CD8-positive, alpha-beta memory T cell (primary cell): ENCODE results near the gene RAB6B. TPM values are rescaled to one million over a fixed set of nuclear protein-coding genes. Genes with fewer than 3 reads are reported as not detected.

ENCODE experiments used
- CTCF ChIA-PET: fragments of 350-600 bp; sonication (Branson Sonifier 250); formaldehyde crosslinking; loops from one replicate; lab custom pipeline; 2021; ENCODE audit warnings: antibody characterized with exemption; lab: Charles Lee
- POLR2A ChIA-PET: fragments of 350-600 bp; sonication (Branson Sonifier 250); formaldehyde crosslinking; loops from one replicate; lab custom pipeline; 2021; ENCODE audit warnings: antibody characterized with exemption; lab: Charles Lee
- DNase-seq, 5 donors: peaks; one replicate each; pipeline versions ENCODE4 v3.0.0 to v3.0.0-alpha.2; 2020 to 2022; ENCODE audit warnings: mixed read lengths in 1 of 5
- H3K27ac ChIP-seq: one replicate; pipeline ENCODE4 v1.7.0; 2013; ENCODE audit warnings: low read depth, mild to moderate bottlenecking, low read length, moderate library complexity
- H3K27me3 ChIP-seq: 2 replicates; pipeline ENCODE4 v1.7.0; 2013; ENCODE audit warnings: low read length, mild to moderate bottlenecking; ENCODE audit not compliant: insufficient read depth, poor library complexity, severe bottlenecking
- H3K36me3 ChIP-seq: 2 replicates; pipeline ENCODE4 v1.7.0; 2013; ENCODE audit warnings: mild to moderate bottlenecking, low read length, moderate library complexity; ENCODE audit not compliant: insufficient read depth
- H3K4me1 ChIP-seq: 2 replicates; pipeline ENCODE4 v1.7.0; 2013; ENCODE audit warnings: mild to moderate bottlenecking, low read length, moderate library complexity; ENCODE audit not compliant: insufficient read depth
- H3K4me3 ChIP-seq: 2 replicates; pipeline ENCODE4 v1.7.0; 2013; ENCODE audit warnings: mild to moderate bottlenecking, low read length
- H3K9me3 ChIP-seq: 2 replicates; pipeline ENCODE4 v1.7.0; 2013; ENCODE audit warnings: mild to moderate bottlenecking, low read length
- H3K27ac Mint-ChIP-seq, 8 donors: one replicate each; pipeline ENCODE4 v1.8.0; 2020 to 2021; ENCODE audit warnings: mixed read lengths in 8 of 8, mild to moderate bottlenecking in 6 of 8, inconsistent platforms in 3 of 8, moderate library complexity in 3 of 8
- H3K27me3 Mint-ChIP-seq, 2 donors: one replicate each; pipeline ENCODE4 v1.8.0; 2020 to 2021; ENCODE audit warnings: mixed read lengths in 2 of 2, mild to moderate bottlenecking in 1 of 2, moderate library complexity in 1 of 2
- H3K36me3 Mint-ChIP-seq, 3 donors: one replicate each; pipeline ENCODE4 v1.8.0; 2020 to 2021; ENCODE audit warnings: mixed read lengths in 3 of 3, inconsistent platforms in 1 of 3, mild to moderate bottlenecking in 1 of 3
- H3K4me1 Mint-ChIP-seq, 3 donors: one replicate each; pipeline ENCODE4 v1.8.0; 2020 to 2021; ENCODE audit warnings: mixed read lengths in 3 of 3, inconsistent platforms in 1 of 3, mild to moderate bottlenecking in 1 of 3
- H3K4me3 Mint-ChIP-seq, 7 donors: one replicate each; pipeline ENCODE4 v1.8.0; 2020 to 2021; ENCODE audit warnings: mixed read lengths in 7 of 7, mild to moderate bottlenecking in 6 of 7, moderate library complexity in 4 of 7, inconsistent platforms in 2 of 7
- H3K9me3 Mint-ChIP-seq, 5 donors: one replicate each; pipeline ENCODE4 v1.8.0; 2020 to 2022; ENCODE audit warnings: mixed read lengths in 5 of 5, mild to moderate bottlenecking in 3 of 5, moderate library complexity in 2 of 5, inconsistent platforms in 1 of 5
- polyA plus RNA-seq: library from polyadenylated mRNA; unstranded; fragments of 300-500 nt; fragmentation: Illumina TruSeq; gene quantifications from one replicate; pipeline ENCODE4 v1.2.3, GENCODE V29; 2021
- total RNA-seq, 2 experiments: library from RNA; stranded (reverse); gene quantifications; one replicate each; pipeline ENCODE4 v1.2.3, GENCODE V29; 2021

The RAB6B gene
- total and polyA plus RNA-seq, 3 experiments from 2014 or later = 0.24 to 1.7 (median 0.73) TPM

DNA sequence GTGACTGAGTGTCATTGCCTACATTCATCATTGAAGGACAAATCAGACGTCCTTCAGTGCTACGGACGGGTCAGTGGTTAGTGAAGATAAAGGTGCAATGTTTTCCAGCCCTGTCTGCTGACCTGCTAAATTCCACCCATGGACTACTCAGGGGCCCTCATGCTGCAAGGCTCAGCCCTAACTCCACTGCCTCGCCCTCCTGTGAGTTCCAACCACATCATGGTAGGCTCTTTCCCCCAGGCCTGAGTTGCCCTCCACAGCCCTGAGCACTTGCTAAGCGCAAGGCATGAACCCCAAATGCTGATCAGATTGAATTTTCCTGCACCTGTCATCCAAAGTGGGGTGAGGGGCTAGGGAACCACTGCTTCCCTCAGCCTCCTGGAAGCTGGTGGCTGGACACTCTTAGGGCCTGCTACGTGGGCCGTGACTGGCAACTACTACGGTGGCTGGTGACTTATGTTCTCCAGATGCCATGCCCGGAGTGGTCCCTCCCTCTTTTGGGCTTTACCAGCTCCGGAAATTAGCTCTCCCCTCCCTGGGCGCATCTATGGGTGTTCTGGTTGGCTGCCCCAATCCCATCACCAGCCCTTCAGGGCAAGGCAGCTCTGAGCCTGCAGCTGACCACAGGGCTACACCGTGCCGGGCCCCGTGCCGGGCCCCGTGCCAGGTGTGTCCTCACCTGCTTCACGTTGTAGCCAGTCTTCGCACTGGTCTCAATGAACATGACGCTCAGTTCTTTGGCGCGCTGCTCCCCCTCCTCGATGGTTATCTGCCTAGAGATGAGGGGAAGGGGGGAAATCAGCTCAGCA lies 58.0 kb downstream of the RAB6B start:
- POLR2A ChIA-PET = no interaction called here
- Histone ChIP-seq H3K9me3 (no peaks in the 10 kb centered on the region), H3K4me1 (no peaks in the 10 kb centered on the region), H3K4me3 (no peak overlapping the region), H3K27ac (no peak overlapping the region), H3K27me3 (no peaks in the 10 kb centered on the region), H3K36me3 (no peaks in the 10 kb centered on the region)
- CTCF ChIA-PET = no interaction called here
- Mint-ChIP-seq H3K4me3 (no peak overlapping the region), H3K27ac (no peak overlapping the region), H3K36me3 (no peaks in the 10 kb centered on the region), H3K27me3 (peaks cover 7 to 8% of the 10 kb centered on the region in 2 donors), H3K4me1 (no peaks in the 10 kb centered on the region), H3K9me3 (peaks cover 0 to 1% (median 0%) of the 10 kb centered on the region in 5 donors)
- DNase-seq = no peak

DNA sequence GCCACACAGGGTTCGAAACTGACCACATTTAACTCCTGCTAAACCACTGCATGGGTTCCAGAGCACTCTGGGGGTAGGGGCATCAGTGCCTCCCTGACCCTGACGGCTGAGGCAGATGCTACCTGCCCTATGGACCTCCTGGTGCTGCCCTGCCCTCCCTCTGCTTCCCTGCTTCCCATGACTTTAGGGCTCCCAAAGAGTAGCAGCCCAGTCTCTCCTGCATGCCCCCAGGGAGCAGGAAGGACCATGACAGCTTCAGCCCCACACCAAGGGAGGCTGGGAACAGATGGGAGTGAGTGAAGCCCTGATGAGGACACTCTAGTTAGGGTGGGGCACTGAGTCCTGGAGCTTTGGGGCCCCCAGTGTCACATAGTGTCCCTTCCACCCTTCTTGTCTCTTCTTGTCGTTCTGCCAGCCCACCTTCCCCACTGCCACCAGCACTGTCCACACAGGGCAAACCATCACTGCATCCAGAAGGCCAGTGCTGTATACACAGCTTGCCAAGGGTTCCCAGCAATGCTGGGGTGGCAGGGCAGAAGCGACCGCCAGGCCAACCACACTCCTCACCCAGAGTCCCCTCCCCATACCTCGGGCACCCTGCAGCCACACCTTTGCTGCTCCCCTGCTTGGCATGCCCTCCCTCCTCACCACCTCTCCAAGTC lies 59.1 kb downstream of the RAB6B start:
- H3K36me3 ChIP-seq = no peaks in the 10 kb centered on the region
- POLR2A ChIA-PET = no interaction called here
- Mint-ChIP-seq H3K9me3 (peaks cover 0 to 1% (median 0%) of the 10 kb centered on the region in 5 donors), H3K27me3 (peaks cover 7 to 9% of the 10 kb centered on the region in 2 donors), H3K4me3 (no peak overlapping the region), H3K36me3 (no peaks in the 10 kb centered on the region), H3K27ac (no peak overlapping the region), H3K4me1 (no peaks in the 10 kb centered on the region)
- no peak for DNase-seq
- no peaks in the 10 kb centered on the region for H3K9me3 ChIP-seq
- H3K27ac ChIP-seq = no peak overlapping the region
- no peaks in the 10 kb centered on the region for H3K27me3 ChIP-seq
- no peaks in the 10 kb centered on the region for H3K4me1 ChIP-seq
- CTCF ChIA-PET = no interaction called here
- no peak overlapping the region for H3K4me3 ChIP-seq

DNA sequence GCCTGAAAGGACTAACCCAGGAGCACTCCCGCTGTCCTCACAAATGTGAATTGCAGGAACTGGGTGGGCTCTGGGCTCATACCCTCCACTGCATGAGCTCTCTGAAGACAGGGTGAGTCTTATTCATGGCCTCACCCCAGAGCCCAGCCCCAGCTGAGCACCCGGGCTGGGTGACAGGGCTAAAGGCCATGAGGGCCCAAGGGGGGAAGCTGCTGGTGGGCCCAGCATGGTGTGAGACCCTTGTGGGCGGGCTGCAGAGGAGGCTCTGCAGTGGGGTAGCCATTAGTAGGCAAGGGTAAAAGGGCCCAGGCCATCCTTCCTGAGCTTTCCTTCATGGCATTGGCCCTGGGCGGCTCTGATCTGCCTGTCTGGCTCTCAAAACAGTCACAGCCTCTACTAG lies 59.7 kb downstream of the RAB6B start:
- Histone ChIP-seq H3K4me3 (no peak overlapping the region), H3K27me3 (no peaks in the 10 kb centered on the region), H3K36me3 (no peaks in the 10 kb centered on the region), H3K9me3 (no peaks in the 10 kb centered on the region), H3K27ac (no peak overlapping the region), H3K4me1 (no peaks in the 10 kb centered on the region)
- Mint-ChIP-seq H3K9me3 (peaks cover 0 to 1% (median 0%) of the 10 kb centered on the region in 5 donors), H3K4me3 (no peak overlapping the region), H3K27ac (no peak overlapping the region), H3K4me1 (no peaks in the 10 kb centered on the region), H3K36me3 (no peaks in the 10 kb centered on the region), H3K27me3 (peaks cover 7 to 9% of the 10 kb centered on the region in 2 donors)
- no peak for DNase-seq
- POLR2A ChIA-PET = no interaction called here
- CTCF ChIA-PET = no interaction called here

DNA sequence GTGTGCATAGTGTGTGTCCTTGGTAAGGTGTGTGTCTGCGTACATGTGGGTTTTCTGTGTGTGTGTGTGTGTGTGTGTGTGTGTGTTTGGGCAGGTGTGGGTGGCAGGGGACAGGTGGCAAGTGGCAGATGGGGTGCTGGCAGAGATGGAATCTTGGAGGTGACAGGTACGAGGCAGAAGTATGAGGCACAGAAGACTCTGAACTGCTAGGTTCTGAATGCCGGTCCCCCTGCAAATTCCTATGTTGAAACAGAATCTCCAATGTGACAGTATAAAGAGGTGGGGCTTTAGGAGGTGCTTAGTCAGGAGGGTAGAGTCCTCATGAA lies 60.3 kb downstream of the RAB6B start:
- Mint-ChIP-seq H3K27ac (peak overlapping the region in 2 of 8 donors; percentile 25 to 43), H3K4me1 (no peaks in the 10 kb centered on the region), H3K36me3 (no peaks in the 10 kb centered on the region), H3K9me3 (peaks cover 0 to 1% (median 0%) of the 10 kb centered on the region in 5 donors), H3K27me3 (peaks cover 7 to 9% of the 10 kb centered on the region in 2 donors), H3K4me3 (no peak overlapping the region)
- H3K27ac ChIP-seq = no peak overlapping the region
- H3K9me3 ChIP-seq = no peaks in the 10 kb centered on the region
- DNase-seq = no peak
- no peaks in the 10 kb centered on the region for H3K27me3 ChIP-seq
- no peaks in the 10 kb centered on the region for H3K4me1 ChIP-seq
- H3K4me3 ChIP-seq = no peak overlapping the region
- no peaks in the 10 kb centered on the region for H3K36me3 ChIP-seq
- ChIA-PET POLR2A (no interaction called here), CTCF (no interaction called here)

DNA sequence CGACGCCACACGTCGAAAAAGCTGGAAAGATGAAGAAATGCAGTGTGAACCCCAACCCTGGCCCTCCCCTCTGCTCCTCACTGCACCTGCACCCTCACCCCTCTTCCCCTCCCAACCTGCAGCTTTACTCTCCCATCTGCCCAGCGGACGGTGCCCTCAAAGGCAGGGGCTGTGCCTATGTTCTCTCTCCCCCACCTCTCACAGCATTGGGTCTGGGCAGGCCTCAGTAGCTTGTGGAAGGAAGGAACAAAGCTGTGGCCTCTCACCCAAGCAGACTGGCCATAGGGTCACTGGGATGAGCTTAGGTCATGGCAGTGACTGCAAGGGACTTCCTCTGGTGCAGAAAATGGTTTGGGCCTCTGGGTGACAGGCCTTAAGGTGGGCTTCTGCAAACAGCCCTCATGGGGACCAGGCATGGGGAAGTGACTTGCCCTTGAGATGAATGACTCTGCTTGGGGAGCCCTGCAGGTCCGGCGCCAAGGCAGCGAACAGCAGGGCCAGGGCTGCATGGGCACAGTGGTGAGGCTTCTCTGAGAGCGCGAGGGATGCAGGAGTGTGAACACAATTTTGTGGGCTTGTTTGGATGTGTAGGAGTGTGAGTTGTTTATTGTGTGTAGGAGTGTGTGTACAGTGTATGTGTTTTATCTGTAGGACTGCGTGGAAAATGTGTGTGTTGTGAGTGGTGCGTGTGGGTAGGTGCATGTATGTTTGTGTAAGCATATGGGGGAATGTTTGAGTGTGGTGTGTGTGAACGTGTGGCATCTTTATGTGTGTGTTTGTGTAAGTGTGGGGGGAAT lies 60.9 kb downstream of the RAB6B start:
- H3K36me3 ChIP-seq = no peaks in the 10 kb centered on the region
- Mint-ChIP-seq H3K4me1 (no peaks in the 10 kb centered on the region), H3K27ac (peak overlapping the region in 2 of 8 donors; percentile 25 to 43), H3K4me3 (no peak overlapping the region), H3K36me3 (no peaks in the 10 kb centered on the region), H3K27me3 (peaks cover 7% of the 10 kb centered on the region in 2 donors), H3K9me3 (peaks cover 0 to 1% (median 0%) of the 10 kb centered on the region in 5 donors)
- no peak overlapping the region for H3K27ac ChIP-seq
- ChIA-PET CTCF (no interaction called here), POLR2A (no interaction called here)
- no peaks in the 10 kb centered on the region for H3K4me1 ChIP-seq
- H3K27me3 ChIP-seq = no peaks in the 10 kb centered on the region
- H3K4me3 ChIP-seq = no peak overlapping the region
- no peak for DNase-seq
- no peaks in the 10 kb centered on the region for H3K9me3 ChIP-seq

DNA sequence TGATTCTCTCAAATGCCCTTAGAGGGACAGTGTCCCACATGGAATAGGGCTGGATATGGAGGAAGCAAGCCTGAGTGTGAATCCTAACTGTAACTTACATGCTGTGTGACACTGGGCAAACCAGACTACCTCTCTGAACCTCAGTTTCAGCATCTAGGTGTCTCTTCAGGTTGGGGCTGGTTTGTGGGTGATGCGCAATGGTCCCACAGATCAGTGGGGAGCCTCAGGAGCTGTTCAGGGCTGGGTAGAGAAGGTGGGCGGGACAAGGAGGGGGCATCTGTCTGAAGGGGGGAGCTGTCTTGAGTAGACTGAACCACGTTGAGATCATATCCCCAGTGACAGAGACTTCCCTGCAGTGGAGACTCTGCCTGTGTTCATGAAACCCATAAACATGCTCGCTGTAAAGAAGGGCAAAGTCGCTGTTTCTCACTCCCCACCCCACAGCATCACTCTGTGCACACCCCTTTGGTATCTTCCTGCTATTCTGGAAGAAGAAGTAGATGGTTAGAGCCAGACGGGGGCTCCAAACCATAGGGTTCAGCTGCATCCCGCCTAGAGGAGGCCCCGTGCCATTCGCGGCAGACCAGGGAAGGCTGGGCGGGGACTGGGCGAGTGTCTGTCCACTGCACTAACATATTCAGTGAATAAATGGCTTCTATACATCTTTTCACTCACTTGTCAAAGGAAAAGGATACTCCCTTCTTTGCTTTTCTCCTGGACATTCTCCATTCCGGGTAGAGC lies 61.6 kb downstream of the RAB6B start:
- no peaks in the 10 kb centered on the region for H3K36me3 Mint-ChIP-seq
- POLR2A ChIA-PET = no interaction called here
- H3K9me3 Mint-ChIP-seq = no peaks in the 10 kb centered on the region
- H3K27ac ChIP-seq = no peak overlapping the region
- H3K4me3 Mint-ChIP-seq = no peak overlapping the region
- H3K27ac Mint-ChIP-seq = peak overlapping the region in 1 of 8 donors; percentile 46
- no peaks in the 10 kb centered on the region for H3K36me3 ChIP-seq
- CTCF ChIA-PET = no interaction called here
- H3K27me3 Mint-ChIP-seq = peaks cover 3 to 6% of the 10 kb centered on the region in 2 donors
- H3K27me3 ChIP-seq = no peaks in the 10 kb centered on the region
- no peaks in the 10 kb centered on the region for H3K4me1 Mint-ChIP-seq
- no peaks in the 10 kb centered on the region for H3K9me3 ChIP-seq
- H3K4me3 ChIP-seq = no peak overlapping the region
- H3K4me1 ChIP-seq = no peaks in the 10 kb centered on the region
- no peak for DNase-seq

DNA sequence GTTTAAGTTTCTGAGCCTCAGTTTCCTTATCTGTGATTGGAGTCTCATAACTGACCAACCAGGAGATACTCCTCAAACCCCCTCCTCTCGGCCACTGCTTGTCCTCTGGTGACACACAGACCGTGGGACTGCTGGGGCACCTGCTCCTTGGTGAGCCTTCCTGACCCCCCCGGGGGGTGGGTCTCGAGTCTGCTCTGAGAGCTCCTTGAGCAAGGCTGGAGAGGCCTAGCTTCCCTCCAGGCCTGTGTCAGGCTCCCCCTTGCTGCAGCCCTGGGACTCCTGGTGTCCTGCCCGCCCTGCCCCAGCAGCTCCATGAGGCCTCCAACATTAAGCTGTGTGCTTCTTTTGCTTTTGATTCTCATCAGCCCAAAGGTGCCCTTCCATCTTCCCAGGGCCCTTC lies 62.4 kb downstream of the RAB6B start:
- no peaks in the 10 kb centered on the region for H3K9me3 Mint-ChIP-seq
- H3K9me3 ChIP-seq = no peaks in the 10 kb centered on the region
- CTCF ChIA-PET = no interaction called here

More for the DNA sequence above, 62.4 kb downstream of the RAB6B start:
- POLR2A ChIA-PET = no interaction called here
- Mint-ChIP-seq H3K4me1 (no peaks in the 10 kb centered on the region), H3K27ac (no peak overlapping the region), H3K36me3 (no peaks in the 10 kb centered on the region), H3K4me3 (no peak overlapping the region), H3K27me3 (peaks cover 3 to 6% of the 10 kb centered on the region in 2 donors)
- no peaks in the 10 kb centered on the region for H3K27me3 ChIP-seq
- DNase-seq = no peak
- no peaks in the 10 kb centered on the region for H3K36me3 ChIP-seq
- H3K4me3 ChIP-seq = no peak overlapping the region
- H3K27ac ChIP-seq = no peak overlapping the region
- no peaks in the 10 kb centered on the region for H3K4me1 ChIP-seq
